PFSK-1 (cell line): ENCODE data around the gene CNTNAP5.

Source experiments
- FOXP2 ChIP-seq: optimal IDR thresholded peaks from 2 replicates; pipeline ENCODE3; 2011; ENCODE audit warnings: borderline replicate concordance, control low read depth, inconsistent platforms; ENCODE audit not compliant: insufficient read depth; ENCODE audit errors: extremely low read length, extremely low read depth
- POLR2AphosphoS5 ChIP-seq: IDR thresholded peaks from 2 replicates; pipeline ENCODE4 v1.6.1; 2012; ENCODE audit warnings: low read depth, mild to moderate bottlenecking, control low read depth, low read length, moderate library complexity
- REST ChIP-seq, 2 experiments: IDR thresholded peaks; 2 replicates each; pipeline versions ENCODE4 v1.6.1 to v1.8.0; 2011 to 2012; ENCODE audit warnings: low read depth in 2 of 2, low read length in 2 of 2, control low read depth in 1 of 2, inconsistent platforms in 1 of 2, mild to moderate bottlenecking in 1 of 2, moderate library complexity in 1 of 2; ENCODE audit not compliant: insufficient read depth in 1 of 2
- SIN3A ChIP-seq: IDR thresholded peaks from 2 replicates; pipeline ENCODE4 v1.6.1; 2012; ENCODE audit warnings: mild to moderate bottlenecking, low read length, moderate library complexity, borderline replicate concordance; ENCODE audit not compliant: insufficient read depth
- TAF1 ChIP-seq: IDR thresholded peaks from 2 replicates; pipeline ENCODE4 v1.6.1; 2012; ENCODE audit warnings: low read length, control low read depth, borderline replicate concordance; ENCODE audit not compliant: insufficient read depth

Gene CNTNAP5

GRCh38 chr2:124920448-124920847, 895.4 kb downstream of the CNTNAP5 start:
- no peak for TF ChIP-seq TAF1
- TF ChIP-seq REST (IDR thresholded peaks at IDR 0.05; ENCODE audit: insufficient read depth in 1 of 2, low read depth in 2 of 2, low read length in 2 of 2), result no peak
- no peak for TF ChIP-seq SIN3A
- TF ChIP-seq POLR2AphosphoS5, result no peak
- TF ChIP-seq FOXP2, result no peak

- TF ChIP-seq FOXP2, result no peak
- TF ChIP-seq POLR2AphosphoS5, result no peak
- no peak for TF ChIP-seq REST (IDR thresholded peaks at IDR 0.05; ENCODE audit: insufficient read depth in 1 of 2, low read depth in 2 of 2, low read length in 2 of 2)
- TF ChIP-seq TAF1, result no peak
- TF ChIP-seq SIN3A, result no peak
Observed at GRCh38 chr2:124921191-124921590, 896.1 kb downstream of the CNTNAP5 start.

GRCh38 chr2:124923097-124923496, 898.0 kb downstream of the CNTNAP5 start:
- no peak for TF ChIP-seq FOXP2
- TF ChIP-seq SIN3A, result no peak
- no peak for TF ChIP-seq POLR2AphosphoS5
- TF ChIP-seq REST (IDR thresholded peaks at IDR 0.05; ENCODE audit: insufficient read depth in 1 of 2, low read depth in 2 of 2, low read length in 2 of 2), result no peak
- TF ChIP-seq TAF1, result no peak

GRCh38 chr2:124933883-124934282, 908.8 kb downstream of the CNTNAP5 start:
- TF ChIP-seq SIN3A, result no peak
- no peak for TF ChIP-seq POLR2AphosphoS5
- TF ChIP-seq FOXP2, result no peak
- no peak for TF ChIP-seq REST (IDR thresholded peaks at IDR 0.05; ENCODE audit: insufficient read depth in 1 of 2, low read depth in 2 of 2, low read length in 2 of 2)
- TF ChIP-seq TAF1, result no peak

GRCh38 chr2:124953921-124954320, 928.8 kb downstream of the CNTNAP5 start:
- TF ChIP-seq POLR2AphosphoS5 (no peak), REST (IDR thresholded peaks at IDR 0.05; ENCODE audit: insufficient read depth in 1 of 2, low read depth in 2 of 2, low read length in 2 of 2) (no peak), FOXP2 (no peak), SIN3A (no peak), TAF1 (no peak)
